ENCODE results near the gene B4GALNT4. TPM values are rescaled to one million over a fixed set of nuclear protein-coding genes. Genes with fewer than 3 reads are reported as not detected.

The B4GALNT4 gene
- total and polyA plus RNA-seq, 4 donors = 0.15 to 0.42 (median 0.42) TPM; not detected in 1

- no peak for DNase-seq (ENCODE audit: low spot score)
- TF ChIP-seq EGR1 (IDR thresholded peaks at IDR 0.05; ENCODE audit: low read depth in 2 of 2) = no peak
- TF ChIP-seq NR2F2 (IDR thresholded peaks at IDR 0.05) = no peak
- no peak for TF ChIP-seq FOXA2 (IDR thresholded peaks at IDR 0.05)
- no peak for TF ChIP-seq YY1 (IDR thresholded peaks at IDR 0.05)
- TF ChIP-seq RAD21 (IDR thresholded peaks at IDR 0.05) = no peak
- TF ChIP-seq RXRA (IDR thresholded peaks at IDR 0.05) = no peak
- TF ChIP-seq GABPA (IDR thresholded peaks at IDR 0.05 in 1 of 2, conservative IDR thresholded peaks at IDR 0.05 in 1 of 2) = no peak
- no peak for TF ChIP-seq FOXA1 (IDR thresholded peaks at IDR 0.05)
- TF ChIP-seq JUND (IDR thresholded peaks at IDR 0.05) = no peak
- no peak for TF ChIP-seq TAF1 (conservative IDR thresholded peaks at IDR 0.05)
- no peak for TF ChIP-seq ZBTB33 (IDR thresholded peaks at IDR 0.05)
- whole genome bisulfite sequencing = 95% methylated on average over 24 of the region's 24 CpGs
Observed at GRCh38 chr11:428295-428694, 59.0 kb downstream of the B4GALNT4 start.

GRCh38 chr11:429391-429790, 60.1 kb downstream of the B4GALNT4 start:
- no peak overlapping the region for H3K9ac ChIP-seq (ENCODE audit: low read depth in 1 of 2, low read length in 2 of 2)
- WGBS = 91% methylated on average over 27 of the region's 27 CpGs

More at GRCh38 chr11:428295-428694, 59.0 kb downstream of the B4GALNT4 start:
- Histone ChIP-seq H3K4me3 (ENCODE audit: low read depth in 1 of 3, low read length in 3 of 3) (no peak overlapping the region), H3K27me3 (ENCODE audit: control insufficient read depth in 4 of 4, insufficient read depth in 4 of 4, low read length in 3 of 4) (peaks cover 0 to 3% (median 0%) of the 10 kb centered on the region in 4 donors), H3K9me3 (ENCODE audit: control insufficient read depth in 4 of 4, low read length in 3 of 4) (no peaks in the 10 kb centered on the region), H3K9ac (ENCODE audit: low read depth in 1 of 2, low read length in 2 of 2) (no peak overlapping the region), H3K36me3 (ENCODE audit: control insufficient read depth in 4 of 4, insufficient read depth in 3 of 4, low read depth in 1 of 4, low read length in 3 of 4) (no peaks in the 10 kb centered on the region), H3K4me1 (ENCODE audit: control insufficient read depth in 4 of 4, insufficient read depth in 4 of 4, low read length in 3 of 4) (no peaks in the 10 kb centered on the region), H3K27ac (ENCODE audit: low read depth in 1 of 2, low read length in 2 of 2) (no peak overlapping the region)

More at GRCh38 chr11:429391-429790, 60.1 kb downstream of the B4GALNT4 start:
- Histone ChIP-seq H3K27ac (ENCODE audit: low read depth in 1 of 2, low read length in 2 of 2) (no peak overlapping the region), H3K4me1 (ENCODE audit: control insufficient read depth in 4 of 4, insufficient read depth in 4 of 4, low read length in 3 of 4) (no peaks in the 10 kb centered on the region), H3K36me3 (ENCODE audit: control insufficient read depth in 4 of 4, insufficient read depth in 3 of 4, low read depth in 1 of 4, low read length in 3 of 4) (no peaks in the 10 kb centered on the region), H3K9me3 (ENCODE audit: control insufficient read depth in 4 of 4, low read length in 3 of 4) (no peaks in the 10 kb centered on the region), H3K27me3 (ENCODE audit: control insufficient read depth in 4 of 4, insufficient read depth in 4 of 4, low read length in 3 of 4) (peaks cover 0 to under 1% (median 0%) of the 10 kb centered on the region in 4 donors), H3K4me3 (ENCODE audit: low read depth in 1 of 3, low read length in 3 of 3) (no peak overlapping the region)
- no peak for DNase-seq (ENCODE audit: low spot score)
- TF ChIP-seq RXRA (IDR thresholded peaks at IDR 0.05) = no peak
- no peak for TF ChIP-seq JUND (IDR thresholded peaks at IDR 0.05)
- no peak for TF ChIP-seq NR2F2 (IDR thresholded peaks at IDR 0.05)
- TF ChIP-seq FOXA1 (IDR thresholded peaks at IDR 0.05) = no peak
- no peak for TF ChIP-seq EGR1 (IDR thresholded peaks at IDR 0.05; ENCODE audit: low read depth in 2 of 2)
- TF ChIP-seq YY1 (IDR thresholded peaks at IDR 0.05) = no peak
- TF ChIP-seq FOXA2 (IDR thresholded peaks at IDR 0.05) = no peak
- TF ChIP-seq REST (IDR thresholded peaks at IDR 0.05) = no peak
- no peak for TF ChIP-seq HNF4A (conservative IDR thresholded peaks at IDR 0.05)
- TF ChIP-seq ATF3 (IDR thresholded peaks at IDR 0.05) = no peak
